ENCODE measurements around the gene PCGF3. TPM values are rescaled to one million over a fixed set of nuclear protein-coding genes. Genes with fewer than 3 reads are reported as not detected.
"Not testable (repeated sequence)": the region's sequence is repeated elsewhere in the genome, so short reads cannot be mapped to it uniquely, and the experiment has no call there.

Gene PCGF3
- total RNA-seq, 2 experiments from 2014 or later: 51.5 to 52.1 TPM

DNA sequence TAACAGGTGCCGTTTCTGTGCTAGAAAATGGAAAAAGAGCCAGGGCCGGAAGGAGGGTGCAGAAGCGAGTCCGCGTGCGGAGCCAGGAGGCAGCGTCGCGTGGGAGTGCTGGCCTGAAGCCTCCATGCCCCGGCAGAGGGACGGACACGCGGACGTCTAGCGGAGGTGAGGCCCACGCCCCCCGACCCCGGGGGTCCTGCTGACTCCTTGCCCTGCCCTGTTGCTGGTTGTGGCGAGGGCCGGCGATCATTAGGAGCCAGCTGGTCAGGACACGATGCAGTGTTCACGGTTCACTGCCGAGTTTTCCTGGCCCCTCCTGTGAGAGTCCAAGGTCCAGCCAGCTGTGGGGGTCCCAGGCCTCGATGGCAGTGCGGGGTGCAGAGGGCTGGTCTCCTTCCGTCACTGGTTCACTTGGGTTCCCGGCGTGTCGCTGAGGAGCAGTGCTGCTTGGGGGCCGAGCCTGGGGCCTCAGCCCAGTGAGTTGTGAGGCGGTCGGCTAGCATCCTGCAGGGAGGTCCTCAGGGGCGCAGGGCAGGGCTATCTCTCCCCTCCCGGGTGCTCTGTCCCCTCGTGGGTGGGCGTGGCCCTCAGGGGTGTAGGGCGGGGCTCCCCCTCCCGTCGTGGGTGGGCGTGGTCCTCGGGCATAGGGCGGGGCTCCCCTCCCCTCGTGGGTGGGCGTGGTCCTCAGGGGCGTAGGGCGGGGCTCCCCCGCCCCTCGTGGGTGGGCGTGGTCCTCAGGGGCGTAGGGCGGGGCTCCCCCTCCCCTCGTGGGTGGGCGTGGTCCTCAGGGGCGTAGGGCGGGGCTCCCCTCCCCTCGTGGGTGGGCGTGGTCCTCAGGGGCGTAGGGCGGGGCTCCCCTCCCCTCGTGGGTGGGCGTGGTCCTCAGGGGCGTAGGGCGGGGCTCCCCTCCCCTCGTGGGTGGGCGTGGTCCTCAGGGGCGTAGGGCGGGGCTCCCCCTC is 25.6 kb downstream of the PCGF3 start:
- H3K27me3 Mint-ChIP-seq, H3K27ac Mint-ChIP-seq, POLR2A ChIA-PET, CTCF ChIA-PET, H3K4me3 Mint-ChIP-seq, H3K4me1 Mint-ChIP-seq, DNase-seq, H3K9me3 Mint-ChIP-seq: not testable (repeated sequence)
- H3K36me3 Mint-ChIP-seq (ENCODE audit: low read depth): peaks cover 29% of the 10 kb centered on the region

DNA sequence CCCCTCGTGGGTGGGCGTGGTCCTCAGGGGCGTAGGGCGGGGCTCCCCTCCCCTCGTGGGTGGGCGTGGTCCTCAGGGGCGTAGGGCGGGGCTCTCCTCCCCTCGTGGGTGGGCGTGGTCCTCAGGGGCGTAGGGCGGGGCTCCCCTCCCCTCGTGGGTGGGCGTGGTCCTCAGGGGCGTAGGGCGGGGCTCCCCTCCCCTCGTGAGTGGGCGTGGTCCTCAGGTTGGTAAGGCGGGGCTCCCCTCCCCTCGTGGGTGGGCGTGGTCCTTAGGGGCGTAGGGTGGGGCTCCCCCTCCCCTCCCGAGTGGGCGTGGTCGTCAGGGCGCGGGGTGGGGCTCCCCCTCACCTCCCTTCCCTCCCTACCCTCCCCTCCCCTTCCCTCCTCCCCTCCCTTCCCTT is 26.3 kb downstream of the PCGF3 start:
- H3K4me1 Mint-ChIP-seq, DNase-seq, POLR2A ChIA-PET, H3K27me3 Mint-ChIP-seq, H3K9me3 Mint-ChIP-seq, CTCF ChIA-PET, H3K4me3 Mint-ChIP-seq, H3K27ac Mint-ChIP-seq: not testable (repeated sequence)
- peaks cover 29% of the 10 kb centered on the region for H3K36me3 Mint-ChIP-seq (ENCODE audit: low read depth)

DNA sequence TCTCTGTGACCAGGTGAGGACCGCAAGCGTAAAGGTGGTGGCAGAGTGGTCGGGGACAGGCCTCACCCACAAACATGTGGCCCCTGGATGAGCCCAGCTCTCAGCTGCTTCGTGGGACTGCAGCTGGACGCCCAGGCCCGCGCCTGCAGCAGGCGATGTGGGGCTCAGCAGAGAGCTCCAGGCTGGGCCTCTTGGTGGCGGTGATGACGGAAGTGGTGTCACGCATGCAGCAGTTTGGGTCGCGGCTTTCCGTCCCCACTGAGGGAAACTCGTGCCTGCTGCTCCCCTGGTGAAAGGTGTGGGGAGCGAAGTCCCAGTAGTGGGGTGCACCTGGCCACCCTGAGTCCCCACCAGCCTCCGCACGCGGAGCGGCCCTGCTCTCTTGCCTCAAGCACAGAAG is 26.9 kb downstream of the PCGF3 start:
- H3K27me3 Mint-ChIP-seq: no peaks in the 10 kb centered on the region
- no peak overlapping the region for H3K27ac Mint-ChIP-seq
- ChIA-PET CTCF (no interaction called here), POLR2A (no interaction called here)
- H3K4me1 Mint-ChIP-seq: no peaks in the 10 kb centered on the region
- H3K36me3 Mint-ChIP-seq (ENCODE audit: low read depth): peaks cover 29% of the 10 kb centered on the region
- no peak for DNase-seq
- peaks cover 2% of the 10 kb centered on the region for H3K9me3 Mint-ChIP-seq
- H3K4me3 Mint-ChIP-seq: no peak overlapping the region

DNA sequence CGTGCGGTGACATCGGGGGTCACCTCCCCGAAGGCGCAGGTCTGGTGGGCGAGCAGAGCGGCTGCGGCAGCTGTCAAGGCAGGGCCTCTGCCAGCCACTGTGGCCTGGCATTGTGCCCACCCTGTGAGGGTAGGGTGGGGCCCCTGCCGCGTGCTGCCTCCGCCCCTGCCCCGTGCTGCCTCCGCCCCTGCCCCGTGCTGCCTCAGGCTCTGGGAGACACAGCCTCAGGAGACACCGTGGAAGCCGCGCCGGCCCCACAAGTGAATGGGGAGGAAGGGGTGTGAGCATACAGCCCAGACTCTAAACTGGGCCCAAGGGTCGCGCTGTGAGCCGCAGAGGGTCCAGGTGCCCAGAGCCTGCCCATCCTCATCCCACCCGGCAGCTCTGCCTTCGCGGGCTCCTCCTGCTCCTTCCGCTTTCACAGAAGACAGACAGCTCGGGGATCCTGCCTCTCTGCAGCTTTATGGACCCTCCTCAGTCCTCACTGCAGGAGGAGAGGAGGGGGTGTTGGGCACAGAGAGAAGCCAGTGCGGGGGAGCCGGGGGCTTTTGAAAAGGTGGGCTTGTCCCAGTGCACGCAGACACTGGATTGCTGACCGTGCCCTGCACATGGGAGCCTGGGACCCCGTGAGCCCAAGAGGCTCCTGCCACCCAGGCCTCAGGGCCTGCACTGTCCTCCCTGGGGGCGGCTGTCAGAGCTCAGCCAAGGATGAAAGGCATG is 27.4 kb downstream of the PCGF3 start:
- Mint-ChIP-seq H3K27ac (no peak overlapping the region), H3K4me1 (no peaks in the 10 kb centered on the region), H3K4me3 (no peak overlapping the region), H3K9me3 (peaks cover 2% of the 10 kb centered on the region), H3K27me3 (no peaks in the 10 kb centered on the region), H3K36me3 (ENCODE audit: low read depth) (peaks cover 34% of the 10 kb centered on the region)
- DNase-seq: no peak
- POLR2A ChIA-PET: no interaction called here
- CTCF ChIA-PET: no interaction called here

DNA sequence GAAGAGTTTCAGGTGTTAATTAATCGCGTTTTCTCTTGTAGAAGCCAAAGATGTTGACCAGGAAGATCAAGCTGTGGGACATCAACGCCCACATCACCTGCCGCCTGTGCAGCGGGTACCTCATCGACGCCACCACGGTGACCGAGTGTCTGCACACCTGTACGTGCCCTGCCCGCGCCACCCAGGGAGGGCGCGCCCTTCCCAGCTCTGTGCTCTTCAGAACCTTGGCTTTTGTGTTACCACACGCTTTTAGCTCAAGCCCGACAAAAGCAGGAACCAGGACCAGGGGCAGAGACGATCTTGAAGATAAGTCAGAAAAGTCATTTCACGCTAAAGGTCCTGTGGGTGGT is 28.0 kb downstream of the PCGF3 start:
- H3K4me3 Mint-ChIP-seq: no peak overlapping the region
- no peak for DNase-seq
- ChIA-PET POLR2A (no interaction called here), CTCF (no interaction called here)
- peaks cover 35% of the 10 kb centered on the region for H3K36me3 Mint-ChIP-seq (ENCODE audit: low read depth)
- no peaks in the 10 kb centered on the region for H3K4me1 Mint-ChIP-seq
- no peaks in the 10 kb centered on the region for H3K27me3 Mint-ChIP-seq
- peaks cover 2% of the 10 kb centered on the region for H3K9me3 Mint-ChIP-seq
- no peak overlapping the region for H3K27ac Mint-ChIP-seq

DNA sequence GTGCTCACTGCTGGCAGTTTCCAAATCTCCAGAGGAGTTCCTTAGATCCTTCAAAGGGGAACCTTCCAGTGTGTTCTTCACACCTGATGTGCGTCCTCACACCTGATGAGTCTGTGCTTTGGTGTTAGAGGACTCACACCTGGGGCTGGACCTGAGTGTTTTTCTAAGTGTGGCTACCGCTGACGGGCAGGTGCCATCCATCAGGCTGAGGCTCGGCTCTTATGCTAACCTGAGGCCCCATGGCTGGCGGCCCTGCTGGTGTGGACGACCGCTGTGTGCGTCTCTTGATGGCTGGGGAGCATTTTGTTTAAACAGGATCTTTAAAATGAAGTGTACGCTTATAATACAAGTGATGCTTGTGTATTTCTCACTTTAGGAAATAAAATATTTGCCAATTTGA is 28.4 kb downstream of the PCGF3 start:
- CTCF ChIA-PET: no interaction called here

DNA sequence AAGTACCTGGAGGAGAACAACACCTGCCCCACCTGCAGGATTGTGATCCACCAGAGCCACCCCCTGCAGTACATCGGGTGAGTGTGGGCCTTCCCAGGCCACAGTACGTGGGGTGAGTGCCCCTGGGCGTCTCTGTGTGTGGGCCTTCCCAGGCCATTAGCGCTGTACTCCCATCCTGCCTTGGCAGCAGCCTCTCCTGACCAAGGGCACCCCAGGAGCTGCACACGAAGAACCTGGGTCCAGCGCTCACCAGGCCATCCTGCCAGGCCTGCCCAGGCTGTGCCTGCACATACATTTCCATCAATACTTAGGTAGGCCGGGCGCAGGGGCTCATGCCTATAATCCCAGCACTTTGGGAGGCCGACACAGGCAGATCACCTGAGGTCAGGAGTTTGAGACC is 29.3 kb downstream of the PCGF3 start:
- Mint-ChIP-seq H3K9me3 (peaks cover 2% of the 10 kb centered on the region), H3K36me3 (ENCODE audit: low read depth) (peaks cover 39% of the 10 kb centered on the region), H3K4me3 (no peak overlapping the region), H3K27ac (no peak overlapping the region), H3K4me1 (no peaks in the 10 kb centered on the region), H3K27me3 (no peaks in the 10 kb centered on the region)
- DNase-seq: no peak
- ChIA-PET CTCF (no interaction called here), POLR2A (no interaction called here)

More for the DNA sequence above, 28.4 kb downstream of the PCGF3 start:
- POLR2A ChIA-PET: no interaction called here
- no peaks in the 10 kb centered on the region for H3K27me3 Mint-ChIP-seq
- peaks cover 35% of the 10 kb centered on the region for H3K36me3 Mint-ChIP-seq (ENCODE audit: low read depth)
- DNase-seq: no peak
- no peak overlapping the region for H3K4me3 Mint-ChIP-seq
- peaks cover 2% of the 10 kb centered on the region for H3K9me3 Mint-ChIP-seq
- no peak overlapping the region for H3K27ac Mint-ChIP-seq
- H3K4me1 Mint-ChIP-seq: no peaks in the 10 kb centered on the region

DNA sequence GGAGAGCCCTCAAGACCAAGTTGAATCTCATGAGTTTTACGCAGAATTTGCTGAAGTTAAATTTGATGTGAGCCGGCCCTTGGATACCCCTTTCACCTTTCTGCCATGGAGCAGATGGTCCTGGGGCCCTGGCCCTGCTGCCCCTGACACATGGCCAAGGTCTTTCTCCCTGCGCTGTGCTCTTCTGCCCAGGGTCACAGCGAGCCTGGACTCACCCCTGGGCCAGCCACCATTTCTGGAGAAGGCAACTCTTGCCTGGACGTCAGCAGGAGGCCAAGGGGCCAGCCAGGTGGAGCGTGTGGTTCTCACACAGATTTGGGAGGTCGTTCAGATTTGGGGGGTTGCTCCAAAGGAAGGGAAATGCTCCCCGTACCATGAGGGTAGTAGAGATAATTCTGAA is 30.0 kb downstream of the PCGF3 start:
- CTCF ChIA-PET: no interaction called here
- Mint-ChIP-seq H3K4me3 (no peak overlapping the region), H3K9me3 (peaks cover 2% of the 10 kb centered on the region), H3K27ac (no peak overlapping the region), H3K27me3 (no peaks in the 10 kb centered on the region), H3K36me3 (ENCODE audit: low read depth) (peaks cover 37% of the 10 kb centered on the region), H3K4me1 (no peaks in the 10 kb centered on the region)
- DNase-seq: no peak
- POLR2A ChIA-PET: no interaction called here

DNA sequence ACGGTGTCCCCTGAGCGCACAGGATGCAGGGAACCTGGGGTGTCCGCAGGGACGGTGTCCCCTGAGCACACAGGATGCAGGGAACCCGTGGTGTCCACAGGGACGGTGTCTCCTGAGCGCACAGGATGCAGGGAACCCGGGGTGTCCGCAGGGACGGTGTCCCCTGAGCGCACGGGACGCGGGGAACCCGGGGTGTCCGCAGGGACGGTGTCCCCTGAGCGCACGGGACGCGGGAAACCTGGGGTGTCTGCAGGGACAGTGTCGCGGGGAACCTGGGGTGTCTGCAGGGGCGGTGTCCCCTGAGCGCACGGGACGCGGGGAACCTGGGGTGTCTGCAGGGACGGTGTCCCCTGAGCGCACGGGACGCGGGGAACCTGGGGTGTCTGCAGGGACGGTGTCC is 30.9 kb downstream of the PCGF3 start:
- H3K9me3 Mint-ChIP-seq: not testable (repeated sequence)

DNA sequence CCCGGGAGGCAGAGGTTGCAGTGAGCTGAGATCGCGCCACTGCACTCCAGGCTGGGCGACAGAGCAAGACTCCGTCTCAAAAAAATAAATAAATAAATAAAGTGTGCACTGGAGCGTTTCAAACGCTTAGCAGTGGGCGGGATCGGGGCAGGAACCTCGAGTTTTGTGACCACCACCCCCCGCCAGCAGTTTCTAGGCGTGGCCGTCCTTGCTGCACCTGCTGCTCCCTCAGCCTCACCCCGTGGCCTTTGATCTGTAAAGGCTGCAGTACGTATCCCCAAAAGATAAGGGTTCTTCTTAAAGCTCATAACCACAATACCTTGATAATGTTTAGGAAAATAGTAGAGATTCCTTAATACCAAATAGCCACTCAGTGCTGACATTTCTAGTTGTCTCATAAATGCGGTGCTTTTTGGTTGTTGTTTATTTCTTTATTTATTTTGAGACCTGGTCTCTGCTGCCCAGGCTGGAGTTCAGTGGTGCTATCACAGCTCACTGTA is 33.2 kb downstream of the PCGF3 start:
- H3K9me3 Mint-ChIP-seq: no peaks in the 10 kb centered on the region
- ChIA-PET POLR2A (no interaction called here), CTCF (no interaction called here)
- peaks cover 32% of the 10 kb centered on the region for H3K36me3 Mint-ChIP-seq (ENCODE audit: low read depth)
- no peaks in the 10 kb centered on the region for H3K4me1 Mint-ChIP-seq
- no peak overlapping the region for H3K27ac Mint-ChIP-seq
- H3K27me3 Mint-ChIP-seq: no peaks in the 10 kb centered on the region
- DNase-seq: no peak
- no peak overlapping the region for H3K4me3 Mint-ChIP-seq

More for the DNA sequence above, 30.9 kb downstream of the PCGF3 start:
- DNase-seq, H3K27me3 Mint-ChIP-seq, H3K27ac Mint-ChIP-seq, POLR2A ChIA-PET, H3K4me1 Mint-ChIP-seq, H3K4me3 Mint-ChIP-seq, CTCF ChIA-PET: not testable (repeated sequence)
- peaks cover 36% of the 10 kb centered on the region for H3K36me3 Mint-ChIP-seq (ENCODE audit: low read depth)

DNA sequence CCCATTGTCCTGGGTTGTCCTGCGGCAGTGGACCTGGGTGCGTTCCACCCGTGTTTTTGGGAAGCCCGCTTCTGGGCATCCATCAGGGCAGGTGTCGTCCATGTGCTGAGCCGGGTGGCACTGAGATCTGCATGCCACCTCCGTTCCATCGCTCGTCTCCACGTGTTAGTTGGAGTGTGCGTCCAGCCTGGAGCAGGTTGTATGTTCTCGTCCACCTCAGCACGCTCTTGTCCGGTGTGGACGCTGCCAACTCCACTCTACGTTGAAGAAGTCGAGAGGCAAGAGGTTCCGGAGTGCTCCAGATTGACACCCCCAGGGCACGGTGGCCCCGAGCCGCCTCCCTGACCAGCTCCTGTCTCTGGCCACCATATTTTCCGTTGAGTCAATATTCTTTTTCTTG is 33.9 kb downstream of the PCGF3 start:
- CTCF ChIA-PET: interaction anchor here (1.0 kb wide), 1 partner anchor 40 kb away, joined by 3 read pairs; no protein-coding TSS in a partner anchor
- Mint-ChIP-seq H3K27me3 (no peaks in the 10 kb centered on the region), H3K9me3 (no peaks in the 10 kb centered on the region), H3K4me1 (peaks cover 2% of the 10 kb centered on the region), H3K4me3 (no peak overlapping the region), H3K36me3 (ENCODE audit: low read depth) (peaks cover 34% of the 10 kb centered on the region), H3K27ac (no peak overlapping the region)
- POLR2A ChIA-PET: no interaction called here
- no peak for DNase-seq

DNA sequence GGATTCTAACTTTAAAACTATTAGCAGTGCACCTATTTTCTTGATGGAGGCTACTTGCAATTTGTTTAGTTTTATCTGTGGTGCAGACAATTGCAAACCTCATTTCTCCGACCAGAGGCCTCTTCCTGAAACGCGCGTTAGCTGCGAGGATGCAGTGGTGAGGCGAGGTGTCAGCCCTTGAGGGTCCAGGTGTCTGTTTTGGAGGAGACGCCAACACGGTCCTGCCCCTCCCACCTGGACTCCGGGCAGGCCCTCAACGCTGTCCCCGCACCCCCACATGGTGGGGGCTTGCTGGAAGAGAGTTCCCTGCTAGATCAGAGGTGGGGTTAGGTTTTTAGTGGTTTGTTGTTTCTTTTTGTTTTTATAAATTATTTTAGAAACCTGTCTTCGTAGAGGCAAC is 34.4 kb downstream of the PCGF3 start:
- CTCF ChIA-PET: interaction anchor here (1.0 kb wide), 1 partner anchor 39 kb away, joined by 3 read pairs; no protein-coding TSS in a partner anchor

DNA sequence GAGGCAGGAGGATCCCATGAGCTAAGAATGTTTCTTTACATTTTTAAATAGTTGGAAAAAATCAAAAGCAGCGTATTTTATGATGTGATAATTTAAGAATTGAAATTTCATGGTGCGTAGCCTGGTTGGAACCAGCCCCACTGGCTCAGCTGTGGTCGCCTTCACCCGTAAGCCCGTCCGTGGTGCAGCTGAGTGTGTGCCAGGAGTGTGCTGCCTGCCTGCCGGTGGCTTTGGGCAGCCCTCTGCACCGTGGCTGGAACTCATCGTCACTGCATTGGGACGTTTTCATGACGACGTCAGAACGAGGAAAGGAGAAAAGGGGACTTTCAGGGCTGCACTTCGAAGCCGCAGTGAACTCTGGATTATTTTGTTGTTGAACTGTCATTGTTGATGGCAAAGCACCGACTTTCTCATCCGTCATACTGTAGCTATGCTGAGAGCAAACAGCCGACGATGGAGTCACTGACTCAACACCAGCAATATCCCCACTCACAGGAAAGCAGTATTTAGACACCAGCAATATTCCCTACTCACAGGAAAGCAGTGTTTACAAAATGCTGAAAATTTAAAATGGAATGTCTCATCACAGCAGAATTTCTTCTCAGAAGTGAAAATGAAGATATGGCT is 35.1 kb downstream of the PCGF3 start:
- H3K36me3 Mint-ChIP-seq (ENCODE audit: low read depth): peaks cover 23% of the 10 kb centered on the region
- H3K4me1 Mint-ChIP-seq: peaks cover 2% of the 10 kb centered on the region
- H3K9me3 Mint-ChIP-seq: no peaks in the 10 kb centered on the region
- H3K4me3 Mint-ChIP-seq: no peak overlapping the region
- H3K27me3 Mint-ChIP-seq: no peaks in the 10 kb centered on the region
- CTCF ChIA-PET: interaction anchor here (0.7 to 2.0 kb wide), 3 partner anchors 39 to 246 kb away, joined by 3 to 6 read pairs (median 4); partner anchors contain the start of gene IDUA
- POLR2A ChIA-PET: no interaction called here
- H3K27ac Mint-ChIP-seq: no peak overlapping the region
- DNase-seq: no peak

More for the DNA sequence above, 34.4 kb downstream of the PCGF3 start:
- no peak for DNase-seq
- Mint-ChIP-seq H3K27me3 (no peaks in the 10 kb centered on the region), H3K4me1 (peaks cover 2% of the 10 kb centered on the region), H3K9me3 (no peaks in the 10 kb centered on the region), H3K27ac (no peak overlapping the region), H3K4me3 (no peak overlapping the region), H3K36me3 (ENCODE audit: low read depth) (peaks cover 30% of the 10 kb centered on the region)
- POLR2A ChIA-PET: no interaction called here
